ENCODE measurements around the gene ELP1. TPM values are rescaled to one million over a fixed set of nuclear protein-coding genes. Genes with fewer than 3 reads are reported as not detected.
"Not testable (repeated sequence)": the region's sequence is repeated elsewhere in the genome, so short reads cannot be mapped to it uniquely, and the experiment has no call there.

The ELP1 gene
- total RNA-seq, 1 donor from 2014 or later, result 30.8 TPM

DNA sequence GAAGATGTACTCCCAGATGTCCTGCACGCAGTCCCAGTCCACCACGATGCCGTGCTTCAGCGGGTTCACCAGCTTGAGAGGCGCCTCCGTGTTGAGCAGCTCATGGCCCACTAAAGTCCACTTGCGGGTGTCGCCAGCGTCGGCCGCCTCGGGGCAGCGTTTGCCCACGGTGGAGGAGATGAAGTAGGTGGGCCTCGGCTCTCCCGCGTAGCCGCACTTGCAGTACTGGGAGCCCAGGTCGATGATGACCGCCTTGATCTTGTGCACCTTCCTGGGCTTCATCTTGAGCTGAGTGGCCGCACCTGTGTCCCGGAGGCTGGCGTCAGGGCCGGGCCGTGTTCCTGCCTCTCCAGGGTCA, 78.4 kb downstream of the ELP1 start:
- no peak for DNase-seq (ENCODE audit: low read depth, low spot score)

DNA sequence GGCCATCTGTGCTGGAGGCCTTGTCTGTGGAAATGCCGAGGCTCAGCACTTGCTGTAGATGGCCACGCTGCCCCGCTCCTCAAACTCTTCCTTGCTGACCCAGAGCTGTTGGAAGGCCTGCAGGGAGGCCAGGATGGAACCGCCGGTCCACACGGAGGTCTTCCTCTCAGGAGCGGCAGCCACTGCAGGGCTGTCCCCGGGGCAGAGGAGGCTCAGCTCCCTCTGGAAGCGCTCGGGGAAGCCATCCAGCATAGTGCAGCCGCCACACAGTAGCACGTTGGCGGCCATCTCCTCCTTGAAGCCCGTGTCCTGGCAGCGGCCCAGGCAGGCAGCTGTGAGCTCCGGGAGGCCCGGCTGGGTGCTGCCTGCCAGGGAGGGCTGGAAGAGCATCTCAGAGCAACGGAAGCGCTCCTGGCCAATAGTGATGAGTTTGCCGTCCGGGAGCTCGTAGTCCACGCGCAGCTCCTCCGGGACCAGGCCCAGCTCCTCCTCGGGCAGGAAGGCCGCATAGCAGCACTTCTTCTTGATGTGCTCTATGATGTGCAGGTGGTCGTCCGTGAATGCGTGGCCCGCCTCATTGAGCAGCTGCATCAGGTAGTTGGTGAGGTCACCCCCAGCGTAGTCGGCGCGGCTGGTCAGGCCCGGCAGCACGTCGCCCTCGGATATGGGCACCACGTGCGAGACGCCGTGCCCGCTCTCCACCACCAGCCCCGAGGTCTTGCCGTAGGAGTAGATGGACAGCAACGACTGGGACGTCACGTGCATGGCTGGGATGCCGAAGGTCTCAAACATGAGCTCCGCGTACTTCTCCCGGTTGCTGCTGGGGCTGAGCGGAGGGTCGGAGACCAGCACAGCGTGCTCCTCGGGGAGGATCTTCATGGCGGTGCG, 79.0 kb downstream of the ELP1 start:
- DNase-seq (ENCODE audit: low read depth, low spot score), result no peak

DNA sequence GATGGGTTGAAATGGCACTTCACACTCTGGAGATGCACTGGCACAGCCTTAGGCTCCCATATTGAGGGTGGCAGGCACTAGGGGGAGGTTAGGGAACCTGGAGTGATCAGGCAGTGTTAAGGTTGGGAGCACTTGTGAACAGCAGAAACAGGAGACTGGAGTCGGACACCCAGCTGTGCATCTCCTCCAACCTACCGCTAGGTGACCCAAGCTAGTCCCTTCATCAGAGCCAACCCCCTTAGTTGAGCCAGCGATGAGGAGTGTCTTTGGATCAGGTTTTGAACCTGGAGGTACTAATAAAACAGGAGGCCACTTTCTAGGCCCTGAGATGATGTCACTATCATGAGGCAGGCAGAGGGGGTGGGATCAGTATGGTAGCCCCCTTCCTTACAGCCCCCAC, 79.8 kb downstream of the ELP1 start:
- DNase-seq (ENCODE audit: low read depth, low spot score), result no peak

DNA sequence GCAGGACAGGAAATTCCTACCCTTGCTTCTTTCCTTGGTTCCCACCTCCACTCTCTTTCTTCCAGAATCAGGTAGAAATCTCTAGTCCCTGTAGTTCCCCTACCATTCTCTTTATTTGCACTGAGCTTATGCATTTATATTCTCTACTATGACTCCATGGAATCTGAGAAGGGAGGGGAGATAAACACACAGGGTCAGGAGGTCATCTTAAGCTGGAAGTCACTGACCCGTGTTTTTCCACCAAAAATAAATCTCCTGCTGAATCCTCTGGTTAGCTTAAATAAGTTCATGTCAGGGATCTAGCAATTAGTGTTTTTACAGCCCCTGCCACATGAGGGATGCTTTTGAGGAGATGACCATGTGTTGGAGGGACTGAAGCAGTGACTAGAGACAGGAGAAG, 81.8 kb downstream of the ELP1 start:
- DNase-seq (ENCODE audit: low read depth, low spot score), result no peak

DNA sequence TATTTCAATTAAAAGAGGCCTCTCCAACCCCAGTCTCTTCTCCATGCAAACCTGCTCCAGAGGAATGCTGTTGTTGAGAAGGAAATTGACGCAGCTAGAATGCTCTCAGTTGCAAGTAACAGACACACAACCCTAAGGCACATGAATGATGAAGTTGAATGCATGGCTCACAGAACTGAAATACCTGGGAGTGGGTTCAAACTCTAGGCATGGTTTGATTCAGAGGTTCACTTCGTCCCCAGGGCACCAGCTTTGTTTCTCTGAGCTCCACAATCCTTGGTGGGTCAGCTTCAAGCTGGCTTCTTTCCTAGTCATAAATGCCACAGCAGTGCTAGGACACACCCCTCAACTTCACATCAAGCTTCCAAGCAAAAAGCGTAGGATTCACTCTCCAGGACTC, 82.8 kb downstream of the ELP1 start:
- DNase-seq (ENCODE audit: low read depth, low spot score), result no peak

DNA sequence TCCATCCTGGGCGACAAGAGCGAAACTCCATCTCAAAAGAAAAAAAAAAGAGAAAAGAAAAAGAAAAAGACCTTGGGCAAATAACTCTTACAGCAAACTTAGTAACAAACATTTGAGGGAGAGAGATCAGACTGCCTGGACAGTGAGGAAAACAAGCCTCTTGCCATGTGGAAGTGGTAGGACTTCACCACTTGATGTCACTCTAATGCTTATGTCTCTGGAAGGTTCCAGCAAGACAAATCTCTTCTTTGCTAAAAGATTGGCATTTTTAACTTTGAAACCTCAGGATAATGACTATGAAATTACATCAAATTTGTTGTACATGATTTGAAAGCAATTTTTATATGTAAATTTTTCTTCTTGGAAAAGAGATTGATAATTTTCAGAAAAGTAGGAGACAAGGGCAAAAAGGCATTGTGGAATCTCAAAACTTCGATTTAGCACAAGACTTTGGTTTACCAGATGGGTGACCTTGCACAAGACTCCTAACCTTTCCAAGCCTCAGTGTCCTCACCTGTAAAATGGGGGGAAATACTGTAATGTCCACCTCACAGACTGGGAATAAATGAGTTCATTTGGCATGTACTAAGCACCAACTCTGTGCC, 83.5 kb downstream of the ELP1 start:
- no peak for DNase-seq (ENCODE audit: low read depth, low spot score)

DNA sequence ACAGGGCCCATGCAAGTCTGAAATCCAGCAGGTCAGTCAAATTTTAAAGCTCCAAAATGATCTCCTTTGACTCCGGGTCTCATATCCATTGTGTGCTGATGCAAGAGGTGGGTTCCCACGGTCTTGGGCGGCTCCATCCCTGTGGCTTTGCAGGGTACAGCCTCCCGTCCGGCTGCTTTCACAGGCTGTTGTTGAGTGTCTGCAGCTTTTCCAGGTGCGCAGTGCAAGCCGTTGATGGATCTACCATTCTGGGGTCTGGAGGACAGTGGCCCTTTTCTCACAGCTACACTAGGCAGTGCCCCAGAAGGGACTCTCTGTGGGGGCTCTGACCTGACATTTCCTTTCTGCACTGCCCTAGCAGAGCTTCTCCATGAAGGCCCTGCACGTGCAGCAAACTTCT, 85.6 kb downstream of the ELP1 start:
- DNase-seq (ENCODE audit: low read depth, low spot score), result not testable (repeated sequence)

DNA sequence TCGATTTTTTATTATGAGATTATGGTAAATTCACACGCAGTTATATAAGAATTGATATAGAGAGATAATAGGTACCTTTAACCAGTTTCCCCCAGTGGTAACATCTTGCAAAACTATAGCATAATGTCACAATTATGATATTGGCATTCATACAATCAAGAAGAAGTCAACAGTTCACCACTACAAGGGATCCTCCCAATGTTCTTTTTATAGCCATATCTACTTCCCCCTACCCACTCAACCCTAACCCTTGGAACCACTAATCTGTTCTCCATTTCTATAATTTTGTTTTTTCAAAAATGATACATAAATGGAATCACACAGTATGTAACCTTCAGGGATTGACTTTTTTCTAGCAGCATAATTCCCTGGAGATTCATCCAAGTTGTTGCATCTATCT, 88.0 kb downstream of the ELP1 start:
- no peak for DNase-seq (ENCODE audit: low read depth, low spot score)

DNA sequence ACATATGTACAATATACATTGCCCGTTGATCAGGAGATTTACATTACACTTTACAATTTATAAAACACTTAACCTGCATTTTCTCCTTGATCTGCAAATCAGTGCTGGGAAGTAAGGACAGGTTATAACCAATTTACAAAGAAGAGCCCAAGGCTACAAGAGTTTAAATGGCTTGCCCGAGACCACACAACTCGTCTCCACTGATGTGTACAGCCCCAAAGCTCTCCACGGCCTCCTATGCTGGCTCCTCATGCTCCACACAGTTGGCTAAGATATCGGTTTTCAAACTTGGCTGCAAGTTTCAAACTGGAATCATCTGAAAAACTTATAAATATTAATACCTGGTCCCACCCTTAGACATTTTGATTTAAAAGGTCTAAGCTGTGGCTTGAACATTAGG, 88.4 kb downstream of the ELP1 start:
- DNase-seq (ENCODE audit: low read depth, low spot score), result no peak

DNA sequence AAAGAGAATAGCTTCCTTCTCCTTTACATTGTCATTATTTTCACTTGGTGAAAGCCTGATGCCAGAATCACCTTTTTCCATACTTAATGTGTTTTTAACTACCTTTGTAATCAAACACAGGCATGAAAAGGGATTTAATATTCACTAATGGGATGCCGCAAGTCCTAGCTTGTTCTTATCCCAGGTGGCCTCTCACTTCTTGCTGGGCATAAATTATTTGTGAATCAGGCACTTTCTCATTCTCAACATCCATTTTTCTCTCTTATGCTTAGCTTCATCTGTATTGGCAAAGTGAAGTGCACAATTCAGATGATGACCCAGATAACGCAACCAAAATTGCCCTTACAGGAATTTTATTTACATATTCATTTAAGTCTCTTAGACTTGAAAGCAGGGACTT, 89.1 kb downstream of the ELP1 start:
- no peak for DNase-seq (ENCODE audit: low read depth, low spot score)

DNA sequence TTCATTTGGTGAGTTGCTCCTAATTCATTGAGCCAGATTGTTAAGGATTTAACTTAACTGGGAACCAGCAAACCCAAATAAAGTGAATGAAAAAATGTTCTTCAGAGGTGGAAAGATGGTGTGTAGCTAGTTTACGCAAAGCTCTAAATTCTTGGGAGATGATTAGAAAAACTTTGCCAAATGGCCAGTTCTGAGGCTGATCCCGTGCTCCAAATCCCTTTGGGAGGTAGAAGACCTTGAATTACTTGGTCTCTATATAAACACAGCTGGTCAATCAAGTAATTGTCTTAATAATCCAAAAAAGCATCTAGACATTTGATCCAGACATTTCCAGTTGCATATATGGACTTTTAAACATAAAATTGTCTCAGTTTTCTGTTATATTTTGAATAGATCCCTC, 89.5 kb downstream of the ELP1 start:
- no peak for DNase-seq (ENCODE audit: low read depth, low spot score)

DNA sequence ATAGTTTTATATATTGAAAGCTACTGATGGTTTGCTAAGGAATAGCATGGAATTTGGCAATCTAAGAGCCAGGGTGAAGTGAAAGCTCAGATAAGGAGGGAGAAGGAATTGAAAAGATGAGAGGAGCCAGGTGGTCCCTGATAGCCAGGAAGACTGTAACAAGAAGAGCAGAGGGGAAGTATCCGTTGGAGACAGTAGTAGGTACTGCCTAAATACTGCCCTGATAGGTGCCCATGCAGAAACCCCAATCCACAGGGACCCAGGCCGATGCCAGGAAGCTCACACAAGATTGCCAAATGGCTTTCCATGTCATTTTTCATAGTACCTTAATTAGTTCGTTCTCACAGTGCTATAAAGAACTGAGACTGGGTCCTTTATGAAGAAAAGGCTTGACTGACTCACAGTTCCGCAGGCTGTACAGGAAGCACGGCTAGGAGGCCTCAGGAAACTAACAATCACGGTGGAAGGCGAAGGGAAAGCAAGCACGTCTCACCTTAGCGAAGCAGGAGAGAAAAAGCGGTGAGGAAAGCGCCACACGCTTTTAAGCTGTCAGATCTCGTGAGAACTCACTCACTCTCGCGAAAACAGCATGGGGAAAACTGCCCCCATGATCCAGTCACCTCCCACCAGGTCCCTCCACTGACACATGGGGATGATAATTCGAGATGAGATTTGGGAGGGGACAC, 91.2 kb downstream of the ELP1 start:
- no peak for DNase-seq (ENCODE audit: low read depth, low spot score)

DNA sequence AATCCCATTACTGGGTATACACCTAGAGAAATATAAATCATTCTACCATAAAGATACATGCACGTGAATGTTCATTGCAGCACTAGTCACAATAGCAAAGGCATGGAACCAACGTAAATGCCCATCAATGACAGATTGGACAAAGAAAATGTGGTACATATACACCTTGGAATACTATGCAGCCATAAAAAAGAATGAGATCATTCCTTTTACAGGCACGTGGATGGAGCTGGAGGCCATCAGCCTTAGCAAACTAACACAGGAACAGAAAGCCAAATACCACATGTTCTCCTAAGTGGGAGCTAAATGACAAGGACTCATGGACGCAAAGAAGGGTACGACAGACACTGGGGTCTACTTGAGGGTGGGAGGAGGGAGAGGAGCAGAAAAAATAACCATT, 94.4 kb downstream of the ELP1 start:
- DNase-seq (ENCODE audit: low read depth, low spot score), result not testable (repeated sequence)

DNA sequence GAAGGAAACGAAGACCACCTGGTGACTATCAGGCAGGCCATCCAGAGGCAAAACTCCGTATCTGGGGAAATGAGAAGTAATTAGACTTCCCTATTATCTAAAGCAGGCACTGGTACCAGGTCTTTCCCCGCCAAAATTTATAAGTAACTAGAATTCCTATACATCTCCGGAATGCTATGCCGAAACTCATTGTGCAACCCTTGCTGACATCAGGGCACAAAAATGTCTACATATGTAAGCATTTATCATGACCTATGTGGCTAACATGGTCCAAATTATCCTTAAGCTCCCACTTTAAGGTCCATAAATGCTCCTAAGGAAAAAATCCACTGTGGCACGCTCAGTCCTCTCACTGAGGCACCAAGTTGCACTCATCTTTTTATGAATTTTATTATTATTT, 95.9 kb downstream of the ELP1 start:
- DNase-seq (ENCODE audit: low read depth, low spot score), result no peak

DNA sequence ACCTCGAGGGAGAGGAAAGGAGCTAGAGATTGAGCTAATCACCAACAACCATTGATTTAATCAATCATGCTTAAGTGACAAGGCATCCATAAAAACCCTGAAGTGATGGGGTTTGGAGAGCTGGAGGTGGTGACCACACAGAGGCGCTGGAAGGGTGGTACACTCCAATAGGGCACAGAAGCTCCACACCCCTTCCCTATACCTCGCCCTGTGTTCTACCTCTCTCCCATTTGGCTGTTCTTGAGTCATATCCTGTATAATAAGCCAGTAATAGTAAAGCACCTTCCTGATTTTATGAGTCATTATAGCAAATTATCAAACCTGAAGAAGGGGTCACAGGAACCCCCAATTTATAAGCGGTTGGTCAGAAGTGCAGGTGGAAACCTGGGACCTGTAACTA, 96.4 kb downstream of the ELP1 start:
- no peak for DNase-seq (ENCODE audit: low read depth, low spot score)

DNA sequence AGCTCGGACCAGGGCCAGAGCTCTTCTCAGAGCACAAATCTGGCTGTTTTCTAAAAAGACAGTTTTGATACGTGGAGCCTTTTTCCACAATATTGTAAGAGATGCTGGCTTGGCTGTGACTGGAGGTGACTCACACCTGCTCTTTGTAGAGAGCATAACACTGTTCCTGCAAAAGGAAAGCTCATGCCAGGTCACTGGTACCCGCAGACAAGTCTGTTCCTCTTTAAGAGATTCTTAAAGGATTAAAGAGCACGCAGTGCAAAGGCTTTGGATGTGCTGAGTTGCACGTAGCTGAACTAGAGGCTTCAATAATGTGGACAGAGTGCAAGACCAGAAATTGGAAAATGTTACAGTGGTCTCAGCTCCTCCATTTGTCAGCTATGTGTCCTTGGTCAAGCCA, 97.1 kb downstream of the ELP1 start:
- no peak for DNase-seq (ENCODE audit: low read depth, low spot score)

DNA sequence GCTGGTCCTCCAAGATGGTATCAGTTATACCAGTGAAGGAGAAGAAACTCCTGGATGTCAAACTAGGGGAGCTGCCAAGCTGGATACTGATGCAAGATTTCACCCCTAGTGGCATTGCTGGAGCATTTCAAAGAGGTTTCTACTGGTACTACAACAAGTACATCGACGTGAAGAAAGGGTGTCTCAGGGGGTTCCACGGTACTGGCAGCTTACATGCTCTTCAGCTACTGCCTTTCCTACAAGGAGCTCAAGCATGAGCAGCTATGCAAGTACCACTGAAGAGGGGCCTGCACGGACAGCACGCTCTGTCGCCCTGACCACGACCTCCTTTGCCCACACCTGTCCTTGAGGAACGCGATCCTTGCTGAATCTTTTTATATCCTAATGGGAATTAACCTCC, 97.6 kb downstream of the ELP1 start:
- no peak for DNase-seq (ENCODE audit: low read depth, low spot score)

DNA sequence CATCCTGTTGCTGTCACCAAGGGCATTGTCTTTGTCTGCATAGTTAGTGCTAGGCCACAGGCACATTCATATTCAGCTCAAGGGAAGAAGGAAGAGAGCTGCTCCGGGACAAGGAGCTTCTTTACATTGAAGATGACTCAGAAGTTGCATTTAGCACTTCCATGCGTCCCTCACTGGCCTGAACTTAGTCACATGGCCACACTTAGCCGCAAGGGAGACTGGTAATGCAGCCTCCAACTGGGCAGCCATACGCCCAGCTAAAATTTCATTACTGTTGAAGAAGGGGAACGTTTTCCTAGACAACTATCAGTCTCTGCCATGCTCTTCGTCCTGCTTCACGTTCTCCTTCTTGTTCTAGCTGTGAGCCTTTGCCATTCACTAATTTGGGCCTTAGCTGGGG, 98.1 kb downstream of the ELP1 start:
- no peak for DNase-seq (ENCODE audit: low read depth, low spot score)

DNA sequence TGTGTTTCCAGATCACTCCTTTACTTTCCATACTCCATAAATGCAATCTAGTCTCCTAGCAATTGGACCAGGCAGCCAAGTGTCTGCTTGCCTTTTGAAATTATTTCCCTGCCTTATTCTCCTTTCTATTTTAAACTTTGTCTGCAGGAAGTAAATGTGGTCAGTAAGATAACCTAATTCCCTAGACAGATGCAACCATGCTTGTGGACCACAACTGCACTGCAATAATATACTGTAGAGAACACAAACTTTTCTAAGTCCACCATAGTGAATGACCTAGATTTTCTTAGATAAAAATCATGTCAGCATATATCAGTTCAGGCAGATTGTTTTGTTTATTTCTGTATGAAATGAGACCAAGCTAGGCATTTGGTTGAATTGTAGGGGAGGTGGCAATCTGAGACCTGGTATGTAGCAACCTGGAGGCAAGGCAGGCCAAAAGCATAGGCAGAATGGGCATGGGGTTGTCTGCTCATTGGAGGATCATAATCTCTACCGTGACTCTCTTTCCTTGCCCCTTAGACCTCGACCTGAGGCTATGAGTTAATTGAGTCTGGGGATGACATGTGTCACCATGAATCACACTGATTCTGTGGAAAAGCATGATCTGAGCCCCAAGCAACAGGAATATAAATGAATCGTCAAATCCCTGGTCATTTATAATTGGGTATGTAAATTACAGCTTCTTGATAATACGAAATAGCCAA, 98.8 kb downstream of the ELP1 start:
- no peak for DNase-seq (ENCODE audit: low read depth, low spot score)

DNA sequence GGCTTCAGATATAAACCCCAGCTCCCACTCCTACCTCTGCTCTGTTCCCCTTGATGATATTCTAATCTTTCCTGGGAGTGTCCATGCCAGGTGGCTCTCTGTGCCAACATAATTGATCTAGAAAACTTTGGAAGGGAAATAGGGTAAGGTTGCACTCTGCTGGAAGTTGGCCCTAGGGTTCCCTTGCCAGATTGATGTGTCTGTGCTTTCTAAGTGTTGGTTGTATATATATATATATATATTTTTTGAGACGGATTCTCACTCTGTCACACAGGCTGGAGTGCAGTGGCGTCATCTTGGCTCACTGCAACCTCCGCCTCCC, 101.8 kb downstream of the ELP1 start:
- DNase-seq (ENCODE audit: low read depth, low spot score), result no peak

DNA sequence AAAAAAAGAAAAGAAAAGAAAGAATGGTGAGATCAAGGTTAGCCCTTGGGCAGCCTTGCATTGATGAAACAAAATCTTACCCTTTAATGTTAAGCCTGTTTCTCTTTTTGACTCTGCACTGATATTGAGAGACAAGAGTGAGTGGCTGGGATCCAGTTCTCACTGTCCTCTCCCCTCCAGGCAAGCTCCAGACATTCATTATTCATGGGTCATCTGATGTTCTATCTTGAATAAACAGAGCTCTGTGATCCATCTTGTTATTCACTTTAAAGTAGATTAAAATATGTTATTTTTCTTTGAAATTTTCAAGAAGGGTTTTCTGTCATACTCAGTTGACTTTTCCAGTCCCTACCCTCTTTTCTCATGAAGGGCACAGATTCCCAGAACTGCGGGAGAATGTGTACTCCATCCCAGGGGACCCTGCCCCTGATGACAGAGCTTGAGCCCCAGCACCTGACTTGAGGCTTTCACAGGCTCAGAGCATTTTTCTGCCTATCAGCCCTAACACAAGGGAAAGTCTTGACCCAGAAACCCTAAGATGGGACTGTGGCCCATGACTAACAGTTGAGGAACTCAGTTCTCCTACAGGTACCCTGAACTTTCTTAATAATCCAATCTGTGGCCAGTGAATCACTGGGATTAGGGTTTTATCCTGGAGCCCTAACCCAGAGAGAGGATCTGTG, 102.3 kb downstream of the ELP1 start:
- no peak for DNase-seq (ENCODE audit: low read depth, low spot score)

DNA sequence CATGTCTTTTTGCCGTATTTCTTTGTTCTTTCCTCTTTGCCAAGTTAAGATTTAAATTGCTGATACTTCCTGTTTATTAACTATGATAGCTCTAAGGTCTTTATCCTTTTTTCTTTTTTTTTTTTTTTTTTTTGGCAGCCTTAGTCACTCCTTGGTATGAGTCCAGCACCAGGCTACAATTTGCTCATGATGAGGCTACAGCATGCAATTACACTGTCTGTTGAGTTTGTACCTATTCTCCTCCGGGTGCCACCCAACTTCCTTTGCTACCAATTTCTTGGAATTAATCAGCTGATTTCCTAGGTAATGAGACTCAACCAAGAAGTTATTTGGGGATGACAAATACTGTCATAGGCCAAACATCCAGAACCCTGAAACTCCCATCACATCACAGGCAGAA, 103.7 kb downstream of the ELP1 start:
- DNase-seq (ENCODE audit: low read depth, low spot score), result no peak
